Body of pancreas (tissue), 4 donors: Measurements from ENCODE around the gene BDP1.

Experiments
- CTCF ChIP-seq, 7 experiments: fragments of 450-650 bp in 4 of 7; fragments of 200-600 bp in 3 of 7; sonication (generic) in 3 of 7; IDR thresholded peaks; one replicate each; pipeline ENCODE4 v1.5.1; 2016 to 2019; ENCODE audit warnings: antibody characterized with exemption in 7 of 7
- POLR2A ChIP-seq, 3 donors: fragments of 450-650 bp; IDR thresholded peaks; one replicate each; pipeline ENCODE4 v1.6.1; 2016; ENCODE audit warnings: antibody characterized with exemption in 3 of 3, mild to moderate bottlenecking in 2 of 3

GRCh38 chr5:71573591-71573990 is 118.1 kb downstream of the BDP1 start:
- no peak for TF ChIP-seq CTCF (IDR thresholded peaks at IDR 0.05)
- no peak for TF ChIP-seq POLR2A (IDR thresholded peaks at IDR 0.05)
